GM18507 (cell line): ENCODE data around the gene AMBRA1.

Experiments
- DNase-seq: peaks from one replicate; pipeline ENCODE4 v3.0.0; 2011; ENCODE audit warnings: low read depth; ENCODE audit not compliant: insufficient read length; ENCODE audit errors: extremely low spot score
- FAIRE-seq: peaks from 2 replicates; lab custom pipeline; 2011; peaks lifted over from hg19 to GRCh38; lab: Jason Lieb, UNC

Gene AMBRA1

DNA sequence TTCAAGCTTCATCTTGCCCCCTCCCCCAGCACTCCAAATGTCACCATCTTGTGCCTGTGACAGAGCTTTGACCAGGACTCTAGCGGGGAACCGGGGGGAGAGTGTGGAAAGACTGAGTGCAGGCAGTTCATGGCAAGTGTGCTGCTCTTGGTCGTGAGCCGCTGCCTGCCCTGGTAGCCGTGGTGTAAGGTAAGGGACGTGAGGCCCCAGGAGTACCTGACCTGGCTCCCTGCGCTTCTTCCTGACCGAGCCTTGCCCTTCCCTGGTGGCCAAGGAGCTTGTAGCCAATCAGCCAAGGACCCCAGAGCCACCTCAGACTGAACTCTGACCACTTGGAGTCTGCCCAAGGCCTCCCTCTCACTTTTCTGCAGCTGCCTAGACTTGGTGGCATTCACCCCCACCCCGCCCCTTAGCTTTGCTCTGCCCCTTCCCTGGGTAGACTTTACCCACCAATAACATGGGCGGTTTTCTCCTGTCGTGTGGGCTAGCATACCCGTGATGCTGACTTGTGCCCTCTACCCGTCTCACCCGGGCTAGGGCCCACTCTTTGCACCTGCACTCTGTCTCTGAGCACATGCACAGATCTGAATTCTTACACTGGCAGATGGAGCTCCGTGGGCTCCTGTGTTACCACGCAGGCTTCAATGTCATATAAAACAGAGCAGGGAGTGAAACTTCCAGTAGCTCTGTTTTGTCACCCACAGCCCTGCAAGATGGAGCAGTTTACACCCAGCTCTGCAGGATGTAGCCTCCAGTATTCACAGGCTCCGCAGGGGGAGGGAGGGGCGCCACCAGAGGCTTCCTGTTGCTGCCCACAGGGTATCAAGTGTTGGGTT lies 245.0 kb downstream of the AMBRA1 start:
- DNase-seq: no peak
- FAIRE-seq: peak; percentile 5

DNA sequence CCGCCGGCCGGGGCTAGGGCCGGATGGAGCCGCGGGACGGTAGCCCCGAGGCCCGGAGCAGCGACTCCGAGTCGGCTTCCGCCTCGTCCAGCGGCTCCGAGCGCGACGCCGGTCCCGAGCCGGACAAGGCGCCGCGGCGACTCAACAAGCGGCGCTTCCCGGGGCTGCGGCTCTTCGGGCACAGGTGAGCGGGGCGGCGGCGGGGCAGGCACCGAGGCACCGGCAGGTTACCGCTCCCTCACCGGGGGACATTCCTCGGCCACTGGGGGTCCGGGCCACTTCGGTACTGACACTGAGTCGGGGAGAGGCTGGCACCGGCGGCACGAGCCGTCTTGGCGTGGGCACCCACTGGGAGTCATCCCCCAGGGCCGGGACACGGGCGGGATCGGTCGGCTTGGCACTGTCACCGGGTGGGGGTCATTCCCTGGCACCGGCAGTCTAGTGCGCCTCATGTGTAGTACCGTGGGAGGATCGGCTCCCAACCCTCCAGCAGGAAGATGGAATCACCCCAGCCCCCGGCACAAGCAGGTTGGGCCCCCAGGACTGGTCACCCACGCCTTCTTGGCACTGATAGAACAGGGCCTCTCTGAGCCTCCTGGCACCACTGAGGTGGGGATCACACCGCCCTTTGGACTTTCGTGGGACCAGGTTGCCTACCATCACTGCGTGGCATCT lies 246.0 kb downstream of the AMBRA1 start:
- no peak for FAIRE-seq
- no peak for DNase-seq

DNA sequence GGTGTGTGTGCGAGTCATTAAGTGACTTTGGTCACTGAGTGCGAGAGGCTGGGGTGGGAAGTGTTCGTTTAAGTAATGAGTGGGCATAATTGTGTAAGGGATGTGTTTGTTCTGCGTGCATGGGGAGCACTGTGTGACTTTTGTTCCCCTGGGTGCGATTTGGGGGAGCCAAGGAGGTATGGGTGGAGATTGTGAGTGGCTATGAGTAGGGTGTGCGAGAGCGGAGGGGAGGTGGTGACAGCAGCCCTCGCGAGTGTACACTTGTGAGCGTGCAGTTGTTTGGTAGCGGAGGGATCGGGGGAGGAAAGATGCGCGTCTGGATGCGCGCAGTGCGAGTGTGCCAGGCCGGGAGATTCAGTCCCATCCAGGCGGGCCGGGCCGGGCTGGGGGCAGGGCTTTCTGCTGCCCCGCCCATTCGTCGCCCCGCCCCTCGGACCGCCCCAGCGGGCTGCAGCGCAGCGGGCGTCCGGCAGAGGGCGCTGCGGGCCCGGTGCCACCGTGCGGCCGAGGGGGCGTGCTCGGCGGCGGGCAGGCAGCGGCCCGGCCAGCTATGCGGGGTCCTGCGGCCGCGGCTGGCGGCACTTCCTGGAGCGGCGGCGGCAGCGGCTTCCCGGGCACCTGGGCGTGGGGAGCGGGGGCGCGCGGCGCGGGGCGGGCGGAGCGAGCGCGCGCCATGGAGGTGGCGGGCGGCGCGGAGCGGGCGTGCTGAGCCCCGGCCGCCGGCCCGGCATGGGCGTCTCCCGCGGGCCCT lies 246.8 kb downstream of the AMBRA1 start, which contains the start of gene DGKZ:
Gene DGKZ, plus strand, starts transcription at position 578 of the 751 bp plus-strand sequence. CDS start 197 bp downstream, outside the sequence.
- DNase-seq (peak; percentile 82), FAIRE-seq (peak; percentile 58)
